Measurements from ENCODE around the gene CYTH4.
"Not testable (repeated sequence)": the region's sequence is repeated elsewhere in the genome, so short reads cannot be mapped to it uniquely, and the experiment has no call there.

Gene CYTH4

GRCh38 chr22:37319469-37319868, 37.2 kb downstream of the CYTH4 start:
- H3K4me3 ChIP-seq (ENCODE audit: insufficient read depth, low read depth, low read length): no peak overlapping the region
- 61 to 63% methylated on average over 10 of the region's 10 CpGs for WGBS, 2 experiments
- H3K27ac ChIP-seq (ENCODE audit: insufficient read depth, low read depth, low read length, poor library complexity, severe bottlenecking): no peak overlapping the region
- H3K36me3 ChIP-seq (ENCODE audit: control insufficient read depth, insufficient read depth, low read length): no peaks in the 10 kb centered on the region
- peaks cover 22% of the 10 kb centered on the region for H3K27me3 ChIP-seq (ENCODE audit: control insufficient read depth, insufficient read depth, low read length, poor library complexity, severe bottlenecking)
- peaks cover 19% of the 10 kb centered on the region for H3K4me1 ChIP-seq (ENCODE audit: control insufficient read depth, insufficient read depth, low read length)
- no peaks in the 10 kb centered on the region for H3K9me3 ChIP-seq (ENCODE audit: control insufficient read depth, low read length)

GRCh38 chr22:37320726-37321677, 38.7 kb downstream of the CYTH4 start:
- Histone ChIP-seq H3K4me1 (ENCODE audit: control insufficient read depth, insufficient read depth, low read length) (peaks cover 23% of the 10 kb centered on the region), H3K9me3 (ENCODE audit: control insufficient read depth, low read length) (no peaks in the 10 kb centered on the region), H3K27me3 (ENCODE audit: control insufficient read depth, insufficient read depth, low read length, poor library complexity, severe bottlenecking) (peaks cover 37% of the 10 kb centered on the region), H3K36me3 (ENCODE audit: control insufficient read depth, insufficient read depth, low read length) (no peaks in the 10 kb centered on the region), H3K4me3 (ENCODE audit: insufficient read depth, low read depth, low read length) (no peak overlapping the region), H3K27ac (ENCODE audit: insufficient read depth, low read depth, low read length, poor library complexity, severe bottlenecking) (no peak overlapping the region)
- 88 to 89% methylated on average over 16 of the region's 16 CpGs for WGBS, 2 experiments

- no peaks in the 10 kb centered on the region for H3K36me3 ChIP-seq (ENCODE audit: control insufficient read depth, insufficient read depth, low read length)
- H3K4me1 ChIP-seq (ENCODE audit: control insufficient read depth, insufficient read depth, low read length): peaks cover 11% of the 10 kb centered on the region
- peak overlapping the region; percentile 3 for H3K4me3 ChIP-seq (ENCODE audit: insufficient read depth, low read depth, low read length)
- H3K9me3 ChIP-seq (ENCODE audit: control insufficient read depth, low read length): no peaks in the 10 kb centered on the region
- 9 to 10% methylated on average over 51 of the region's 51 CpGs for WGBS, 2 experiments
- H3K27me3 ChIP-seq (ENCODE audit: control insufficient read depth, insufficient read depth, low read length, poor library complexity, severe bottlenecking): peaks cover 42% of the 10 kb centered on the region
- no peak overlapping the region for H3K27ac ChIP-seq (ENCODE audit: insufficient read depth, low read depth, low read length, poor library complexity, severe bottlenecking)
Measured at GRCh38 chr22:37324340-37325038, 42.2 kb downstream of the CYTH4 start.

GRCh38 chr22:37325039-37325395, 42.7 kb downstream of the CYTH4 start:
- peak overlapping the region; percentile 3 for H3K4me3 ChIP-seq (ENCODE audit: insufficient read depth, low read depth, low read length)
- WGBS, 2 experiments: 4 to 6% methylated on average over 21 of the region's 21 CpGs
- no peaks in the 10 kb centered on the region for H3K36me3 ChIP-seq (ENCODE audit: control insufficient read depth, insufficient read depth, low read length)
- H3K27me3 ChIP-seq (ENCODE audit: control insufficient read depth, insufficient read depth, low read length, poor library complexity, severe bottlenecking): peaks cover 42% of the 10 kb centered on the region
- no peak overlapping the region for H3K27ac ChIP-seq (ENCODE audit: insufficient read depth, low read depth, low read length, poor library complexity, severe bottlenecking)
- no peaks in the 10 kb centered on the region for H3K9me3 ChIP-seq (ENCODE audit: control insufficient read depth, low read length)
- peaks cover 6% of the 10 kb centered on the region for H3K4me1 ChIP-seq (ENCODE audit: control insufficient read depth, insufficient read depth, low read length)

DNA sequence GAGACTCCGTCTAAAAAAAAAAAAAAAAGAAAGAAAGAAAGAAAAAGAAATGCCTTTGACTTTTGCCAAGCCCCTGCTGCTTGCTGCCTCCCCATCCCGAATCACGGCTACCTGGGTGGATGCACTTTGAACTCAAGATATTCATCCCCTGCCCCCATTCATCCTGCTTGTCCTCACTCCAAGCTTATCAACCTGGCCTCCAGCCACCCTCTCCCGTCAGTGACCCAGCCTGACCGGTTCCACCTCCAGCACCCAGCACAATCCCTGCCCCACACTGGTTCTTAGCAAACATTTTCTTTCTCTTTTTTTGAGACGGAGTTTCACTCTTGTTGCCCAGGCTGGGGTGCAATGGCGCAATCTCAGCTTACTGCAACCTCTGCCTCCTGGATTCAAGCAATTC, 44.4 kb downstream of the CYTH4 start:
- Histone ChIP-seq H3K9me3 (ENCODE audit: control insufficient read depth, low read length) (no peaks in the 10 kb centered on the region), H3K4me3 (ENCODE audit: insufficient read depth, low read depth, low read length) (no peak overlapping the region), H3K4me1 (ENCODE audit: control insufficient read depth, insufficient read depth, low read length) (peaks cover 16% of the 10 kb centered on the region), H3K27ac (ENCODE audit: insufficient read depth, low read depth, low read length, poor library complexity, severe bottlenecking) (no peak overlapping the region), H3K27me3 (ENCODE audit: control insufficient read depth, insufficient read depth, low read length, poor library complexity, severe bottlenecking) (peaks cover 42% of the 10 kb centered on the region), H3K36me3 (ENCODE audit: control insufficient read depth, insufficient read depth, low read length) (no peaks in the 10 kb centered on the region)
- 69 to 71% methylated on average over 7 of the region's 7 CpGs for WGBS, 2 experiments

GRCh38 chr22:37328017-37328416, 45.7 kb downstream of the CYTH4 start:
- H3K27me3 ChIP-seq (ENCODE audit: control insufficient read depth, insufficient read depth, low read length, poor library complexity, severe bottlenecking): peaks cover 43% of the 10 kb centered on the region
- H3K4me3 ChIP-seq (ENCODE audit: insufficient read depth, low read depth, low read length): no peak overlapping the region
- WGBS, 2 experiments: 90 to 94% methylated on average over 8 of the region's 8 CpGs
- no peaks in the 10 kb centered on the region for H3K36me3 ChIP-seq (ENCODE audit: control insufficient read depth, insufficient read depth, low read length)
- no peaks in the 10 kb centered on the region for H3K9me3 ChIP-seq (ENCODE audit: control insufficient read depth, low read length)
- no peak overlapping the region for H3K27ac ChIP-seq (ENCODE audit: insufficient read depth, low read depth, low read length, poor library complexity, severe bottlenecking)
- H3K4me1 ChIP-seq (ENCODE audit: control insufficient read depth, insufficient read depth, low read length): peaks cover 16% of the 10 kb centered on the region

DNA sequence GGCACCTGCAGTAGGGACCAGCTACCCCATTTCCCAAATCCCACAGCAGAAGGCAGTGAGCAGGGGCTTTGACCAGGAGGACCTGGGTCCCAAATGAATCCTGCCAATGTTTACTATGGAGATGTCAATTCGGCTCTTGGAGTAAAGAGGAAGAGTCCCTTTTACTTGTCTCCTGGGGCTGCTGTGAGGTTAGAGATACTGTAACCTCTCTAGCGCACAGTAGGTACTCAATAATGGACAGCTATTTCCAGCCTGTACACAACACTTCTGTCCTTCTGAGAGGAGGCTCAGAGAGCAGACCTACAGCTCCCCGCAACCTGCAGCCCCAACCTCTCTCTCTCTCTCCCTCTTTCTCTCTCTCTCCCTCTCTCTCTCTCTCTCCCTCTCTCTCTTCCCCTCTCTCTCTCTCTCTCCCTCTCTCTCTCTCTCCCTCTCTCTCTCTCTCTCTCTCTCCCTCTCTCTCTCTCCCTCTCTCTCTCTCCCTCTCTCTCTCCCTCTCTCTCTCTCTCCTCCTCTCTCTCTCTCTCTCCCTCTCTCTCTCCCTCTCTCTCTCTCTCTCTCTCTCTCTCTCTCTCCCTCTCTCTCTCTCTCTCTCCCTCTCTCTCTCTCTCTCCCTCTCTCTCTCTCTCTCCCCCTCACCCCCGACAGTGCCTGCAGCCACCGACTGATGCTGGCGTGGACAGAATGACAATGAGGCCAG, 46.4 kb downstream of the CYTH4 start:
- not testable (repeated sequence) for H3K36me3 ChIP-seq (ENCODE audit: control insufficient read depth, insufficient read depth, low read length); H3K27ac ChIP-seq (ENCODE audit: insufficient read depth, low read depth, low read length, poor library complexity, severe bottlenecking); H3K4me3 ChIP-seq (ENCODE audit: insufficient read depth, low read depth, low read length); H3K9me3 ChIP-seq (ENCODE audit: control insufficient read depth, low read length)
- Histone ChIP-seq H3K4me1 (ENCODE audit: control insufficient read depth, insufficient read depth, low read length) (peaks cover 16% of the 10 kb centered on the region), H3K27me3 (ENCODE audit: control insufficient read depth, insufficient read depth, low read length, poor library complexity, severe bottlenecking) (peaks cover 41% of the 10 kb centered on the region)
- 43 to 51% methylated on average over 5 to 6 of the region's 6 CpGs for WGBS, 2 experiments

GRCh38 chr22:37329238-37330140, 47.2 kb downstream of the CYTH4 start:
- H3K4me1 ChIP-seq (ENCODE audit: control insufficient read depth, insufficient read depth, low read length): peaks cover 16% of the 10 kb centered on the region
- H3K4me3 ChIP-seq (ENCODE audit: insufficient read depth, low read depth, low read length): no peak overlapping the region
- H3K27me3 ChIP-seq (ENCODE audit: control insufficient read depth, insufficient read depth, low read length, poor library complexity, severe bottlenecking): peaks cover 41% of the 10 kb centered on the region
- no peaks in the 10 kb centered on the region for H3K36me3 ChIP-seq (ENCODE audit: control insufficient read depth, insufficient read depth, low read length)
- no peak overlapping the region for H3K27ac ChIP-seq (ENCODE audit: insufficient read depth, low read depth, low read length, poor library complexity, severe bottlenecking)
- no peaks in the 10 kb centered on the region for H3K9me3 ChIP-seq (ENCODE audit: control insufficient read depth, low read length)
- 79% methylated on average over 14 of the region's 14 CpGs for WGBS, 2 experiments

- Histone ChIP-seq H3K4me1 (ENCODE audit: control insufficient read depth, insufficient read depth, low read length) (peaks cover 21% of the 10 kb centered on the region), H3K9me3 (ENCODE audit: control insufficient read depth, low read length) (no peaks in the 10 kb centered on the region), H3K27me3 (ENCODE audit: control insufficient read depth, insufficient read depth, low read length, poor library complexity, severe bottlenecking) (peaks cover 41% of the 10 kb centered on the region), H3K36me3 (ENCODE audit: control insufficient read depth, insufficient read depth, low read length) (no peaks in the 10 kb centered on the region), H3K4me3 (ENCODE audit: insufficient read depth, low read depth, low read length) (no peak overlapping the region), H3K27ac (ENCODE audit: insufficient read depth, low read depth, low read length, poor library complexity, severe bottlenecking) (no peak overlapping the region)
- 32 to 33% methylated on average over 9 of the region's 9 CpGs for WGBS, 2 experiments
Measured at GRCh38 chr22:37330200-37331033, 48.1 kb downstream of the CYTH4 start.

Data from ectodermal cell (in vitro differentiated cells).